ENCODE measurements around the gene MPP4. TPM values are rescaled to one million over a fixed set of nuclear protein-coding genes. Genes with fewer than 3 reads are reported as not detected.

The MPP4 gene
- total and polyA plus RNA-seq, 2 of the 13 experiments (the other 11 are each of a cell fraction or from before 2014, with no cell fraction given) = not detected

DNA sequence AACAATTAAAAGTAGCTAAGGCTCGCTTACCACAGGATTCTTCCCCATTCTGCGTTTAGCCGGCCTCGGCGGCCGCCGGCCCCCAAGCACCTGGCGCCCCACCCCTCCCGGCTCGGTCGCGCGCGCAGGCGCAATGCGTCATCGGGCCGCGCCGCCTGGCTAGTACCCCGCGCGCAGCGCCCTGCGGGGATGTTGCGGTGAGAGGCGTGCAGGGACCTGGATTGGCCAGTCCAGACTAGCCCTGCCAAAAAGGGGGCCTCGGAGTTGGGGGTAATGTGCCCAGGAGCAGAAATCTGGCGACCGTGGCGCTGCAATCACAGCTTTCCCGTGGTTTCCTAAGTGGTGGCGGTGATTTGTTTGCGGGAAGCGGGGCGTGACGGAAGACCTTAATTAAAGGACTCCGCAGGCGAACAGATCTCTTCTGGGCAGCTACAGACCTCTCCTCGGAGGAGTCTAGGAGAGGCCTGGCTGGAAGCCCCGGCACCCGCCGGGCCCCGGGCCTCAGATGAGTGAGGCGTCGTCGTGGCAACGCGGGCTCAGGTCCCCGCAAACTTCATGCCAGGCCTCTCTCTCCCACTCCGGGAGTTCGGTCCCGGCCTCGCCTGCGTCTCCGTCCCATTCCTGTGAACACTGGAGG is 55.7 kb downstream of the MPP4 start (continued):
- TF ChIP-seq ZNF567 (CRISPR knock-in tag; IDR thresholded peaks at IDR 0.05; ENCODE audit: borderline replicate concordance) (no peak), ZZZ3 (CRISPR knock-in tag; IDR thresholded peaks at IDR 0.05; ENCODE audit: borderline replicate concordance) (0 out of 2 replicates have a peak, but pooled peaks have one; percentile 72), ZBTB26 (CRISPR knock-in tag; IDR thresholded peaks at IDR 0.05; ENCODE audit: borderline replicate concordance) (0 out of 2 replicates have a peak, but pooled peaks have one; percentile 11), ZNF446 (CRISPR knock-in tag; IDR thresholded peaks at IDR 0.05) (no peak), ZNF512B (CRISPR knock-in tag; IDR thresholded peaks at IDR 0.05; ENCODE audit: borderline replicate concordance) (no peak), EHMT2 (IDR thresholded peaks at IDR 0.05; ENCODE audit: borderline replicate concordance, low read depth, low read length) (no peak), MAZ (IDR thresholded peaks at IDR 0.05; ENCODE audit: borderline replicate concordance, low read depth, low read length) (peak; percentile 85), MAZ (CRISPR knock-in tag; IDR thresholded peaks at IDR 0.05; ENCODE audit: low read depth) (peak; percentile 56), REL (CRISPR knock-in tag; conservative IDR thresholded peaks at IDR 0.05) (no peak), HIC2 (CRISPR knock-in tag; IDR thresholded peaks at IDR 0.05; ENCODE audit: low read depth) (no peak), ZNF773 (CRISPR knock-in tag; IDR thresholded peaks at IDR 0.05; ENCODE audit: borderline replicate concordance) (no peak), SUZ12 (IDR thresholded peaks at IDR 0.05; ENCODE audit: low read depth, low read length) (no peak)
- TF ChIP-seq, protein P1, sequence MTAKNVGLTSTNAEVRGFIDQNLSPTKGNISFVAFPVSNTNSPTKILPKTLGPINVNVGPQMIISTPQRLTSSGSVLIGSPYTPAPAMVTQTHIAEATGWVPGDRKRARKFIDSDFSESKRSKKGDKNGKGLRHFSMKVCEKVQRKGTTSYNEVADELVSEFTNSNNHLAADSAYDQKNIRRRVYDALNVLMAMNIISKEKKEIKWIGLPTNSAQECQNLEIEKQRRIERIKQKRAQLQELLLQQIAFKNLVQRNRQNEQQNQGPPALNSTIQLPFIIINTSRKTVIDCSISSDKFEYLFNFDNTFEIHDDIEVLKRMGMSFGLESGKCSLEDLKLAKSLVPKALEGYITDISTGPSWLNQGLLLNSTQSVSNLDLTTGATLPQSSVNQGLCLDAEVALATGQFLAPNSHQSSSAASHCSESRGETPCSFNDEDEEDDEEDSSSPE (CRISPR knock-in tag; IDR thresholded peaks at IDR 0.05) = peak; percentile 88
- TF ChIP-seq, protein P2, sequence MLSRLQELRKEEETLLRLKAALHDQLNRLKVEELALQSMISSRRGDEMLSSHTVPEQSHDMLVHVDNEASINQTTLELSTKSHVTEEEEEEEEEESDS (CRISPR knock-in tag; IDR thresholded peaks at IDR 0.05; ENCODE audit: borderline replicate concordance) = no peak; the same call in 1 of the 2 replicates
- TF ChIP-seq, protein P3, sequence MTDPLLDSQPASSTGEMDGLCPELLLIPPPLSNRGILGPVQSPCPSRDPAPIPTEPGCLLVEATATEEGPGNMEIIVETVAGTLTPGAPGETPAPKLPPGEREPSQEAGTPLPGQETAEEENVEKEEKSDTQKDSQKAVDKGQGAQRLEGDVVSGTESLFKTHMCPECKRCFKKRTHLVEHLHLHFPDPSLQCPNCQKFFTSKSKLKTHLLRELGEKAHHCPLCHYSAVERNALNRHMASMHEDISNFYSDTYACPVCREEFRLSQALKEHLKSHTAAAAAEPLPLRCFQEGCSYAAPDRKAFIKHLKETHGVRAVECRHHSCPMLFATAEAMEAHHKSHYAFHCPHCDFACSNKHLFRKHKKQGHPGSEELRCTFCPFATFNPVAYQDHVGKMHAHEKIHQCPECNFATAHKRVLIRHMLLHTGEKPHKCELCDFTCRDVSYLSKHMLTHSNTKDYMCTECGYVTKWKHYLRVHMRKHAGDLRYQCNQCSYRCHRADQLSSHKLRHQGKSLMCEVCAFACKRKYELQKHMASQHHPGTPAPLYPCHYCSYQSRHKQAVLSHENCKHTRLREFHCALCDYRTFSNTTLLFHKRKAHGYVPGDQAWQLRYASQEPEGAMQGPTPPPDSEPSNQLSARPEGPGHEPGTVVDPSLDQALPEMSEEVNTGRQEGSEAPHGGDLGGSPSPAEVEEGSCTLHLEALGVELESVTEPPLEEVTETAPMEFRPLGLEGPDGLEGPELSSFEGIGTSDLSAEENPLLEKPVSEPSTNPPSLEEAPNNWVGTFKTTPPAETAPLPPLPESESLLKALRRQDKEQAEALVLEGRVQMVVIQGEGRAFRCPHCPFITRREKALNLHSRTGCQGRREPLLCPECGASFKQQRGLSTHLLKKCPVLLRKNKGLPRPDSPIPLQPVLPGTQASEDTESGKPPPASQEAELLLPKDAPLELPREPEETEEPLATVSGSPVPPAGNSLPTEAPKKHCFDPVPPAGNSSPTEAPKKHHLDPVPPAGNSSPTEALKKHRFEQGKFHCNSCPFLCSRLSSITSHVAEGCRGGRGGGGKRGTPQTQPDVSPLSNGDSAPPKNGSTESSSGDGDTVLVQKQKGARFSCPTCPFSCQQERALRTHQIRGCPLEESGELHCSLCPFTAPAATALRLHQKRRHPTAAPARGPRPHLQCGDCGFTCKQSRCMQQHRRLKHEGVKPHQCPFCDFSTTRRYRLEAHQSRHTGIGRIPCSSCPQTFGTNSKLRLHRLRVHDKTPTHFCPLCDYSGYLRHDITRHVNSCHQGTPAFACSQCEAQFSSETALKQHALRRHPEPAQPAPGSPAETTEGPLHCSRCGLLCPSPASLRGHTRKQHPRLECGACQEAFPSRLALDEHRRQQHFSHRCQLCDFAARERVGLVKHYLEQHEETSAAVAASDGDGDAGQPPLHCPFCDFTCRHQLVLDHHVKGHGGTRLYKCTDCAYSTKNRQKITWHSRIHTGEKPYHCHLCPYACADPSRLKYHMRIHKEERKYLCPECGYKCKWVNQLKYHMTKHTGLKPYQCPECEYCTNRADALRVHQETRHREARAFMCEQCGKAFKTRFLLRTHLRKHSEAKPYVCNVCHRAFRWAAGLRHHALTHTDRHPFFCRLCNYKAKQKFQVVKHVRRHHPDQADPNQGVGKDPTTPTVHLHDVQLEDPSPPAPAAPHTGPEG (CRISPR knock-in tag; IDR thresholded peaks at IDR 0.05) = peak; percentile 58; the same call in 1 of the 2 replicates
